HG03565 (cell line): ENCODE measurements around the gene SOX13.

ENCODE experiments used
- ATAC-seq: cut with Tn5 transposase; IDR thresholded peaks from one replicate; pipeline ENCODE4 v1.9.1; 2021; ENCODE audit warnings: mild to moderate bottlenecking, moderate library complexity; ENCODE audit not compliant: unreplicated experiment

SOX13 gene

DNA sequence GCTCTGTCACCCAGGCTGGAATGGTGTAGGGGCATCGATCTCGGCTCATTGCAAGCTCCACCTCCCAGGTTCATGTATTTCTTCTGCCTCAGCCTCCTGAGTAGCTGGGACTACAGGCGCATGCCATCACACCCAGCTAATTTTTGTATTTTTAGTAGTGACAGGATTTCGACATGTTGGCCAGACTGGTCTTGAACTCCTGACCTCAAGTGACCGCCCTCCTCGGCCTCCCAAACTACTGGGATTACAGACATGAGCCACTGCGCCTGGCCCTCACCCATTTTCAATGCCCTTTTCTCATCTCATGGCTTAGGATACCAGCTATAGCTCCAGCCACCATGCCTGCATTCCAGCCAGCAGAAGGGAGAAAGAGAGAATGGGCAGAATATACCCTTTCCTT lies 12.9 kb upstream of the SOX13 start:
- ATAC-seq: no peak

DNA sequence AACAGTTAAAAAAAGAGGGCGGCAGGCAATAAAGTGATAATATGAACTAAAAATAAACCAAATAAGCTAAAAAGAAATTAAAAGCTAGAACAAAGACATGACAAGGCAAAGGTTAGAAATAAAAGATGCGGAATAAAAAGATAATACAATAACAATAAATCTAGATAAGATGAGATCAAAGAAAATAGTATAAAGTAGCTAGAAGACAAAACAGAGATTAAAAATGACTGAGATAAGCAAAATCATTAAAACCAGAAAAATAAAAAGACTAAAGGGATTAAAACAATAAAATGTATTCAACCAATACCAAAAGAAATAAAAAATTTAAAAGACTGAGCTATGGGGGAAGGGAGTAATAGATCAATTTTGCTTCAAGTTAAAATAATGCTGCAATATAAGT lies 10.8 kb upstream of the SOX13 start:
- no peak for ATAC-seq

DNA sequence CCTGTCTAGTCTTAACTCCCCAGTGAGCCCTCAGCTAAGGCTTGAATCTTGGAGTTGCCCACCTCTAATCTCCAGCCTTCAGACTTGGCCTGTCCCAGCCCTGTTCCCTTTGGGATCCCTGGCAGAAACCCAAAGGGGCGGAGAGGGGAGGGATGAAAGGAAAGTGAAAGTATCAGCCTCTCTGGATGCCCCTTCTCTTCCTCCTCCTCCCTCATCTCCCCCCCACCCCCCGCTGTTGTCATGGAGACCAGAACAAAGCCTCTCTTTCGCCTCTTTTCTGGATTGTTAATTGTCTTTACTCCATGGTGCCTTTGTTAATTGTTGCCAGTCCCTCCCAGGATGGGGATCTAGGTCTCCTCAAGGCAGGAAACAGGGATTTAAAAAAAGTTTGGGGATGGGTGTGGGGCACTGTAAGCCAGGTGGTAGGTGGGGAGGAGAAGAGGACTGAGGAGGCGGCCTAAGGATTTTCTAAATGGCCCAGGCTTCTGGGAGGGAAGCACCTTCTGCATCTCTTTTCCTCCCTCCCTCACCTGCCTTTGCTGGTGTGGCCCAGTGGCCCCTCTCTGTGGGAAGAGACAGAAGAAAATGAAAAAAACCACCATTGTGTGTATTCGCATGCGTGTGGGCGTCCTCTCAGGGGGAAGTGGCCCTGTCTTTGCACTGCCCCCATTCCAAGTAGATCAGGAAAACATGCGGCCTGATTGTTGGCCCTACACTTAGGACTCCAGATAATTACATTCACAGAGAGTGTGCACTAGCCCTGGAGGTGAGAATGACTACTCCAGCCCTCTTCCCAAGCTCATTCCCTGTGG lies 7.5 kb upstream of the SOX13 start:
- ATAC-seq: no peak

DNA sequence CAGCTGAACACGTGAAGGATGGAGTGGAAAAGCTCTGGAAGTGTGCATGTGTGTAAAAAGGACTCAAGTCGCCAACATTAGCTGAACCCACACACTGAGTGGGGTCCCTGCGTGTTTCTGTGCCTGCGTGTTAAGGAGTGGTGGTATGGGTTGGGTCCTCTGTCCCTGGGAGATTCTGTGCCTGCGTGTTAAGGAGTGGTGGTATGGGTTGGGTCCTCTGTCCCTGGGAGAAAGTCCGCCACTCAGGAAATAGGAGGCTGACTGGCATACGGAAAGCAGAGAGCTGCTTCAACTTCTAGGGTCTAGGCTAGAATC lies 7.0 kb upstream of the SOX13 start:
- no peak for ATAC-seq

GRCh38 chr1:204067935-204068334 lies 5.0 kb upstream of the SOX13 start:
- no peak for ATAC-seq

DNA sequence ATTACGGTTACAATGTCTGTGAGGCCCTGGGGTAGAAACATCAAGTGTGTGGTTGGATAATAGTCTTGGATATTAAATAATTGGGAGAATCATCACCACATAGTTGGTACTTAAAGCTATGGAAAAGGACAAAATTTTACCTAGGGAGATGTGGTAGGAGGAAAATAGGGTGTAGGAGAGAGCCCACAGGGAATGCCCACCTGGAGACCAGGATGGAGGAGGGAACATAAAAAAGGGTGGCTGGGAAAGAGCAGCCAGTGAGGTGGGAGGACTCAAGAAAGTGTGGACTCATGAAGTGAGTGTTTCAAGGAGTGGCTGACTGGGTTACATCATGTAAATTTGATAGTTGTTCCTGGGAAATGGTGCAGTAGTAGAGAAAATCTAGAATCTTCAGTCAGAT lies 3.0 kb upstream of the SOX13 start:
- no peak for ATAC-seq

DNA sequence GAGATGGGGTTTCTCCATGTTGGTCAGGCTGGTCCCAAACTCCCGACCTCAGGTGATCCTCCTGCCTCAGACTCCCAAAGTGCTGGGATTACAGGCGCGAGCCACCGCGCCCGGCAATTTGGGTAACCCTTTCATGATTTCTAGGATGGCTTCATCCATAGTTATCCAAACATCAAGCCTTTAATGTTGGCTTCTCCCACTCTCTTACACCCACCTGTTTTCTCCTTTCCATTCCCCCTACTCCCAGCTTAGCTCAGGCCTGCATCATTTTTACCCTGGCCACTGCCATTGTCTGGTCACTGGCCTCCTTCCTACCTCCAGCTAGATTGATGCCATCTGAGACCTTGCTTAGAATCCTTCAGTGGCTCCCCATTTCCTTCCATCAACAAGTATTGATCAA lies 2.0 kb upstream of the SOX13 start:
- ATAC-seq: no peak

DNA sequence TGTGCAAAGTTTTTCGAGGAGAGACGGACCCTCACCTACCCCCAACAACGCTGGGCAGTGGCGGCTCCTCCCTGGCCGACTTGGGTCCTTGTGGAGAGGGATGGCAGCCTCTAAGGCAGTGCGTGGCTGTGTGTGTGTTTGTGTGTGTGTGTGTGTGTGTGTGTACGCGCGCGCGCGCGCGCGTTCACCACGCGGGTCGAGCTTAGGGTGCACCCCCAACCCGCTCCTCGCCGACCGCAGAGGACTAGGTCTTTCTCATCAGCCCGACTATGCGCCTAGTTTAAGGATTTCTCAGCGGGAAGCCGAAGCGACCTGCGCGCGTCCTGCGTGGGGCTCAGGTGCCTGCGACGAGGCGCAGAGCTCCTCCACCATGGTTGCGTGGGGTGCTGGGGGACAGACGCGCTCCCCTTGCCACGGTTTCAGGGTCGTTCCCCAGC lies 940 bp downstream of the SOX13 start:
- no peak for ATAC-seq

DNA sequence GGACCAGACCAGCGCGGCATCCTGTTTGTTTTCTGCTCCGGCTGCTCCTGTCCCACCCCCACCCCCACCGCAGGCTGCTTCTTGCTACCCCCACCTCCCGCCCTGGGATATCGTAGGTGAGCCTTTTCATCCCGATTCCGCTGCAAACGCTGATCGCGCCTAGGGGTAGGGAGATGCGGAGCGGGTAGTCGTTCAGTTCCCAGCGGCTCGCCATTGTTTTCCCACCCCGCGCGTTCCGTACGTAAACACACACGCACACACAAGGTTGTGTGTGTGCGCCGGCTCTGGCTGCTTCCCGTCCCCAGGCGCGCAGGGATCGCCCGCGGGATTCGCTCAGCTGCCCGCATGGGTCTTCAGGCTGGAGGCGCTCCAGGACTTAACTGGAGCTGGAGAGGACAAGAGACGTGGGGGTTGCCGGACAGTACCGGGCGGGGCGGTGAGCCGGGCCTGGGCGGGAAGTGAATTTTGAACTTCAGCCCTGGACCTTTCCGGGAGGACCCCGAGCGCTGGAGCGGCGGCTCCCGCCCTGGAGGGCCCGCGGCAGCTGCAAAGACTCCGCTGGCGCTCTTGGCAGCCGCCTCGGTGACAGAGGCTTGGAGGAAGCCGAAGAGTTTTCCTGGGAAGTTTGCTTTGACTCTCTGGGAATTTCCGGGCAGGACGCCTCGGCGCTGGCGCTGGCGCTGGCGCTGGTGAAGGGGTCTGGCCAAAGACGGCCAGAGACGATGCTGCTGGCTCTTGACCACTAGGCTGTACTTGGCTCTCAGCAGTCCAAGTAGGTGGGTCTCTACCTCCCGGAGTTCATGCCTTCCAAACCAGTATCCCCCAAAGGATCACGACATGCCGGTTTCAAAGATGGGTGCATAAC lies 1.6 kb downstream of the SOX13 start:
- ATAC-seq: no peak

- ATAC-seq: no peak
Measured at GRCh38 chr1:204075139-204075521, 2.2 kb downstream of the SOX13 start.

- no peak for ATAC-seq
Measured at GRCh38 chr1:204075890-204076846, 3.3 kb downstream of the SOX13 start.

GRCh38 chr1:204076891-204077290 lies 4.0 kb downstream of the SOX13 start:
- no peak for ATAC-seq

DNA sequence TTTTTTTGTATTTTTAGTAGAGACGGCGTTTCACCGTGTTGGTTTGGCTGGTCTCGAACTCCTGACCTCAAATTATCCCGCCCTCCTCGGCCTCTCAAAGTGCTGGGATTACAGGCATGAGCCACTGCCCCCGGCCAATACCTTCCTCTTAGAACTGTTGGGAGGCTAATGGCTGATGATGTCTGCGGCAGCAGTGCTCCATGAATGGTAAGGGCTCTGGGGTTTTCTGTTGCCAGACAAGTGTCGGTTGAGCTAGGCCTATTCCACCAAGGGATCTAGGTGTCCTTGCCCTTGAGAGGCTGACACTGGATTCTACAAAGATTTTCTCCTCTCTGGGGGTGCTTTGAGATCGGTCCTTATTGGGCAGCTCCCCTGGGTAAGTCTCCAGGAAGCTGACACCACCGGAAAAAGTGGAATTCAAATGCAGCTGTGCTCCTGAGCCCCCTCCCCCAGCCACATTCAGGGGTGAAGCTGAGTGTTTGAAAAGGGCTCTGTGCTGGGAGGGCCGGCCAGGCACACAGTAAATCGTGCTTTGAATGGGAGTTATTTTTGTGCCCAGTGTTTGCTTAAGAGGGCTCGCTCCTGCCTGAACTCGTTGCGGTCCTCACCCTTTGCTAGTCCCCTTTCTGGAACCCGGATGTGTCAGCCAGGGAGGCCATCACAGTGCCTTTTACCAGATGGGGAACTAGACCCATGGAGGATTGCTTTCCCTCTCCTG lies 5.2 kb downstream of the SOX13 start:
- no peak for ATAC-seq

DNA sequence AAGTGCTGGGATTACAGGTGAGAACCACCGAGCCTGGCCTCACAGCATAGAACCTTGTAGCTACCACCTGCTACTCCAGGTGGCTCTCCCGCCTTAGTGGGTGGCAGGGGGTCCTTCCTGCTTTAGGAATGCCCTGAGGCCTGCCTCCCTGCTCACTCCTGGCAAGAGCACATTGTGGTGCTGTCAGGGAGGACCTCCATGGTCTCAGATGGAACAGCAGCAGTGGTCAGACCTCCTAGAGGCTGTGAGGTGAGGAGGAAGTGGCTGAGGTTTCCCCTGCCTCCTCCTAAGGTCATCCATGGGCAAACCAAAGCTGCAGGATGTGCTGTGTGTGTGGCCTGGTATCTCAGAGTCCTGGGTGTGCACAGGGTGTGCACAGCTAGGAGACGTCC lies 6.7 kb downstream of the SOX13 start:
- ATAC-seq: no peak

DNA sequence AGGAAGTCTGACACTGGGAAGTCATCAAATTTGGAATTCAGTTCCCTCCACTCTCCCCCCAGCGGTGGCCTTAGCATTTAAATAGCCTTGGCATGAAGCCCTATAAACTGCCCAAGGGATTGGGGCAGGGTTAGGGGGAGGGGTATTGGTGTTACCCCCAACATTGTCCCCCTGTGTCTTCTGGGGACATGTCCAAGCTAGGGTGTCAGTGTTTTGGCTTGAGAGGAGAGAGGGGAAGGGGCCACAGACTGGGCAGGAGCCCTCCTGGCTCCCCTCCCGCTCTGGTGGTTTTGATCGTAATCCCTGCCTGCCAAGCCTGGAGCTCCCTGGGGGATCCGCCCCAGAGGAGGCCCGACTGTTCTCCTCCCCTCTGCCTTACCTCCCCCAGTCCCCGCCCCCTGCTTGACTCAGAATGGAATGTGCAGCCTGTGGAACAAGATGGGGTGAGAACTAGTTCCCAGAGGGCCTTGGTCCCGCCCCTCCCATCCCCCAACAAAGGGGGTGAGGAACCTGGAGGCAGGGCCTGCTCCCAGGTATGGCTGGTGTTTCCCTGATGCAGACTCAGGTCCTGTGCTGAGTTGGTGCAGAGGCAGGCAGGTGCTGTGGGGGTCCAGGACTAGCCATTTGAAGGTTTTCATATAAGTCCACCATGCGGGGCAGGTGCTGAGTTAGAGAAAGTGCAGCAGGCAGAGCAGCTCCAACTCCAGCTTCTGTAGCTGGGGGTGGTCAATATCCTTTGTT lies 7.4 kb downstream of the SOX13 start:
- no peak for ATAC-seq

DNA sequence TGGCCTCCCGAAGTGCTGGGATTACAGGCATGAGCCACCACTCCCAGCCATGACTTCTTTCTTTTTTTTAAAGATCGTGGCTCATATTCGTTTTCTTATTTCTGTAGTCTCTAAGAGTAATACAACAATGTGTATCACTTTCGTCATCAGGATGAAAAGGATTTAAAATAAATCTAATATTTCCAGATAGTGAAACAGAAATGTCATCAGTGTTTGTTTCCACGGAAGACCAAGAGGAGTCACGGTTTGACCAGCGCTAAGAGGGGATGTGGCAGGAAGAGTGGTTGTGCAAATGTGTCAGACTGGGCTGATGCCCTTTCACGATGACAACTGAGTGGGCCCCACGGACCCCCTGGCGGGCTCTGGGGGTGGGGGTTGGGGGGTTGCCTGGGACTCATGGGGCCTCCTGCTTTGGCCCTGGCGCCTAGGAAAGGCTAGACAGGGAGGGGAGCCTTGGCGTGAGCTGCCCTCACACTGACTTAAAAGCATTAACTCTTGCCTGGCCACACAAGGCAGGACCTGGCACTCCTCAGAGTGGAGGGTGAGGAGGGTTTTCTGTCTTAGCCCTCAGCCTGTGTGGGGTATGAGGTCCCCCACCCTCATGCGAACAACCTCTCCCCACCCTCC lies 8.4 kb downstream of the SOX13 start:
- no peak for ATAC-seq

GRCh38 chr1:204081791-204082513 lies 9.0 kb downstream of the SOX13 start:
- ATAC-seq: no peak

GRCh38 chr1:204083491-204083890 lies 10.6 kb downstream of the SOX13 start:
- ATAC-seq: no peak

DNA sequence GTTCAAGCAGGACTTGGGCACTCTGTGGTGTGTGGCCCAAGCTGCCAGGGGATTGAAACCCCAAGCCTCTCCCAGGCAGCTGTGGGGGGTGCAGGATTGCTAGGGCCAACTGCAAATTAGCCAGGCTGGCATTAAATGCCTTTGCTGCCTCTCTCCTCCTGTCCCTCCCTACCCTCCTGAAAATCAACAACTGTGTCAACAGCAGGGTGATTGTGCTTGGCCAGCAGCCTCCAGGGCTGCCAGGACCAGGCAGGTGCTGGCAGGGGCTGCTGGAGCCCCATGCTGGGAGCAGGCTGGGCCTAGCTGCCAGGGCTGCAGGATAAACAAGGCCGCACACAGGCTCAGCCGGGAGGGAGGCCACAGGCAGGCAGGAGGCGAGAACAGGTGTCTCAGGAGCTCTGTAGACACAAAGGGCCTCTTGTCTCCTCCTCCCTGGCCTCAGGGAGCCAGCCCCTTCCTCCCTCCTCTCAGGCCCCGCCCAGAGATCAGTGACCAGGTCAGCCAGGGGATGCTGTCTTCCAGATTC lies 11.4 kb downstream of the SOX13 start:
- no peak for ATAC-seq
